GM04503 (cell line): ENCODE data around the gene BARHL1.
"Not testable (repeated sequence)": the region's sequence is repeated elsewhere in the genome, so short reads cannot be mapped to it uniquely, and the experiment has no call there.

Experiments
- DNase-seq: peaks from one replicate; pipeline ENCODE4 v3.0.0-alpha.2; 2012; ENCODE audit warnings: low read depth

BARHL1 gene

DNA sequence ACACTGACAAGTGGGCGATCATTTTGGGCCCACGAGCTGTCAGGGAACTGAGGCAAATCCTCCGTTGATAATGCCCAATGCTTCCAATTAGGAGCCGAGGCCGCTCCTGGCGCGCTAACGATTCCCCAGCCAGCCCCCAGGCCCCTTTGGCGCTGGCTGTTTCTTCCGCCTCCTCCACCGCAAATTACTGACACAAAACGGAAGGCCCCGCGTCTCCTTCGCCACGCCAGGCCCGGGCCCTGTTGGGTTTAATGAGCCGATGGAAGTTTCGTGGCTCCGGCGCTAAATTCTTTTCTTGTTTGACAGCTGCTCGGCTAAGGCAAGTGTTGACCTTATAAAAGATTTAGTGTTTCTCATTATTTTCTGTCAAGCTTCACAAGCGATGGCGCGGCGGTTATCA is 25.7 kb upstream of the BARHL1 start:
- no peak for DNase-seq

DNA sequence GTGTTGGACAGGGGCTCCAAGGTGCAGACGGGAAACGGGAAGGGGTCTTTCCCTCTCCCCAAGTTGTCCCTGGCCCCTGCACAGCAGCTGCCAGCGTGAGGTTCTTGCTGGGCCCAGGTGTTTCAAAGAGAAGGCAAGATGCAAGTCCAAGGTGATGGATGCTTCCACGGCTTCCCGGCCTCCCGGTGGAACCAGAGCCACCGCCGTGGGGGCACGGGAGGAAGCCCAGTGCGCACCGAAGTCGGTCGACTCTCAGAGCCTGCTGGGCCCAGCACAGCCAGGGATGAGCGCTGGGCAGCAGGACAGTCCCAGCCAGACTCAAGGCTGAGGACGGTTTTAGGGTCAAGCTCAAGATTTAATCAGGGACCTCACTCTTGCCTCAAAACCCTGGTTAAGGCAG is 25.2 kb upstream of the BARHL1 start:
- no peak for DNase-seq

DNA sequence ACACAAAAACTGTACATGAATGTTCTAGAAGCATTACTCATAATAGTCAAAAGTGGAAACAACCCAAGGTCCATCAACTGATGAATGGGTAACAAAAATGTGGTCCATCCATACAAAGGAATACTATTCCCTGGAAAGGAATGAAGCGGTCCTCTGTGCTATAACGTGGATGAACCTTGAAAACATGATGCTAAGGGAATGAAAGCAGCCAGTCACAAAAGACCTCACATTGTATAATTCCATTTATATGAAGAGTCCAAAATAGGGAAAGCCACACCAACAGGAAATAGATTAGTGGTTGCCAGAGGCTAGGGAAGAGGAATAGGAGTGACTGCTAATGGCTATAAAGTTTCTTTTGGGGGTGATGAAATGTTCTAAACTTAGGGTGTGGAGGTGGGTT is 22.7 kb upstream of the BARHL1 start:
- DNase-seq = no peak

DNA sequence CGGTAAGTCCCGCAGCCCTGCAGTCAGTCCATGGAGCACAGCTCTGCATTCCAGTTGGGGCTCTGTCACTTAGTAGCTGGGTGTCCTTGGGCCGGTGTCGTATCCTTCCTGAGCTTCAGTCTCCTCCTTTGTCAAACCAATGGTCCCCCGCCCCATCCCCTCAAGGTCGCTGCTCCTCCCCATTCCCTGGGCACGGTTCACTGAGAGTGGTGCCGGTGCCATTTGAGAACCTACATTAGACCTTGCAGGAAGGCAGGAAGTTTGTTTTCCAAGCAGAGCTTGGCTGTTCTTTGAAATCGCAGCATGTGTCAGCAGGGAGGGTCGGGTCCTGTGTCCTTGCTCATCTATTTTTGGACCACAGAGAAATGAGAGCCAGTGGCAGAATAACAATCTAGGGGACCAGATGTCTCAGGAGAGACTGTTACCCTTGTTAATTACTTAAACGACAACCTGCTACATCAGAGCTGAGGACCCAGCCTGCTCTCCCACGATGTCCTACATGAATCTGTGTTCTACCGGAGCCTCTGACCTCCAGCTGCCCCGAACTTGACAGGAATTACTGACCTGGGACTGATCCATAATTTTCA is 21.7 kb upstream of the BARHL1 start:
- DNase-seq = no peak

DNA sequence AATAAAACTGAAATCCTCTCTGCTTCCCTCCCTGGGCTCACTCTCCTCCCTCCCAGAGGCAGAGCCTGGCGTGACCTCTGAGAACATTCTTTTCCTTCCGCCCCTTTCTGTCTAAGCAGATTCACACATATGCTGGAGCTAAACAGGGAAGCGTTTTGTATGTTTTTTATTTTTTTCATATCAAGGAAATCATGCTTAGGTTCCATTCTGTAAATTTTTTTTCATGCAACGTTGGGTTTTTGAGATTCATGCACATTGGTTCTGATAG is 20.2 kb upstream of the BARHL1 start:
- DNase-seq = no peak

DNA sequence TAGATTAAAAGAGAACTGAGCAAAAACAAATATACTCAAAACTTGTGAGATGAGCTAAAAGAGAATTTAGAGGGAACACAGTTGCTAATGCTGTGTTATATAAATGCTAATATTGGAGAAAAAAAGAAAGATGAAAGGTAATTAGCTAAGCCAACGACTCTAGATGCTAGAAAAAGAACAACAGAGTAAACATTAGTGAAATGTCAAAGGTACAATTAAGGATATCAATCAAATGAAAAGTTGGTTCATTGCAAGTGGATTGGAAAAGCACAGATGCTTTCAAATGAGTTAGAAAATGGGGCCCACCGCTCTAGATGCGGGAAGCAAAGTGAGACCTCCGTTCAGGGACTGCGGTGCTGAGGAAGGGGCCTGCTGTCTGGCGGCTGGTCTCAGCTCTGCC is 17.9 kb upstream of the BARHL1 start:
- DNase-seq = no peak

DNA sequence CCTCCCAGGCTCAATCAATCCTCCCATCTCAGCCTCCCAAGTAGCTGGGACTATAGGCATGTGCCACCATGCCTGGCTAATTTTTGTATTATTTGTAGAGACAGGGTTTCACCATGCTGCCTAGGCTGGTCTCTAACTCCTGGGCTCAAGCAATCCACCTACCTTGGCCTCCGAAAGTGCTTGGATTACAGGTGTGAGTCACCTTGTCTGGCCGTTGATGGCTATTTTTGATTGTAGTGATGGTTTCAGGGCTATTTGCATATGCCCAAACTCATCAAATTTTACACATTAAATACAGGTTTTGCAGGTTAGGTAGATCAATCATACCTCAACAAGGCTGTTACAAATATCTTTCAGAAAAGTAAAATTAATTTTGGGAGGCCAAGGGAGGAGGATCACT is 13.6 kb upstream of the BARHL1 start:
- DNase-seq = not testable (repeated sequence)

DNA sequence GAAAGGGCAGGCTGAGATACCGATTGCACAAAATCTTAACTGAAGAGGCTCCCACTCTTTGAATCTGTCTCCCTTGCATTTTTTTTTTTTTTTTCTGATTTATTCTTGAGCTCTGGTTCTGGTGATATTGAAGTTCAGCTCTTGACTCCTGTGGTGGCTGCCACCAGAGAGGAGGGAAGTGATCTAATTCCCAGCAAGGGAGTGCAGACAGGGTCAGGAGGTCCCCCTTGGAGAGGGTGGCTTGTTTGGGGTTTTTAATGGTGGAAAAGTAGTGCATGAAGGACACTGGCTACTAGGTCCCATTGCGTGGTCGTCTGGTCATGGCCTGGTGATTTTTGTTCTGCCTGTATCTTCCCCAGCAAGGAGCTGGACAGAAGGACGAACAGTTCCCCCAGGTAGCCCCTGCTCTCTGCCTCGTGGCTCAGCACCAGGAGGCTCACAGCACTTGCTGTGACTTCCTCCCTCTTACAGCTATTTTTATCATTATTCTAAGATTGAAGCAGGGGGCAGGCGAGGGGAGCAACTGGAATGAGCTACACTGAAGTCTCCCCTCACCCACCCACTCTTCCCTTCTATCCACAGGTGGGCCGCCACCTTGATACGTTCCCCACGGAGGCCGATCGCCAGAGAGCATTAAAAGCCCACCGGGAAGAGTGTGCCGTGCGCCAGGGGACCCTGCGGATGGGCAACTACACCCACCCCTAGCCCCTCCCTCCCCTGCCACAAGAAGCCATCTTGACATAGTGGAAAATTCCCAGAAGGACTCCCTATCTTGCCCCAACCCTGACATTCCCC is 10.4 kb upstream of the BARHL1 start:
- DNase-seq = no peak

DNA sequence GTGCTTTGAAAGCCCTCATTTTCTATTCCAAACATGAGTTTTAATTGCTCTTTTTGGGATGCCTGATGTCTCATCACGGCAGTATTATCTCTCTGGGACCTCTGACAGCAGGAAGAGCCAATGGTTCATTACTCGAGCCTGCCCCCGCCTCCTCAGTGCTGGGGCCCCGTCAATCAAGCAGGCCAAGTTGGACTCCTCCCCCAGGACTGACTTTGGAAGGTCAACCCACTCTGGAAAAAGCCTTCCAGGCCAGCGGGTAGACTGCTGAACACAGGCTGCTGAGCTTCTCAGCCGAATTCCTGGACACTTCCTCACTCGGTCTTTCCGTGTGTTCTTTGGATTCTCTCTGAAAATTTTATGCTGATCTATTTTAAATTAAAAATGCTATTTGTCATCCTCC is 9.5 kb upstream of the BARHL1 start:
- DNase-seq = no peak

DNA sequence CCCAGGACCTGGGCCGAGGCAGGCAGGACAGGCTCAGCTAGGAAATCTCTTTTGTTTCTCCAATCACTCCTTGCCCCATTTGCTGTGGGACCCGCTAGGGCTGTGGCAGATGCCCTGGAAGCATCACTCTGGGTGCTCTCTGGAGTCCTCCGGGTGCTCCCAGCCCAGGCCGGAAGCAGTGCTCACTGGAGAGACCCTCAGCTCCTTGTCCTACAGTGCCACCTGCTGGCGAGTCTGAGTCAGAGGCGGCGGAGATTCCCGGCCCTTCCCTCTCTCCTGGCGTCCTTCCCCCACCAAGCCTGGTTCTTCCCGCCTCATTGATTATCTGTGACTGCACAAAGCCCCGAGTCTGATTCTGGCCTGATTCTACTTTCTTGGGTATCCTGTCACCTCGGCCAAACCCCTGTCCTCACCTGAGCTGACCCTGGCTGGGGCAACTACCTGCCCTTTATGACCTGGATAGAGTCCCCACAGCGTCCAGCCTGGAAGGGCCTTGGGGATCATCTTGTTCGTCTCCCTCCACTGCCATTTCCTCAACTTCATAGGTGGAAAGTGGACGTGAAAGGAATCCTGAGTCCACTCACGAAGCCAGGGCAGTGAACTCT is 7.3 kb upstream of the BARHL1 start:
- DNase-seq = no peak

DNA sequence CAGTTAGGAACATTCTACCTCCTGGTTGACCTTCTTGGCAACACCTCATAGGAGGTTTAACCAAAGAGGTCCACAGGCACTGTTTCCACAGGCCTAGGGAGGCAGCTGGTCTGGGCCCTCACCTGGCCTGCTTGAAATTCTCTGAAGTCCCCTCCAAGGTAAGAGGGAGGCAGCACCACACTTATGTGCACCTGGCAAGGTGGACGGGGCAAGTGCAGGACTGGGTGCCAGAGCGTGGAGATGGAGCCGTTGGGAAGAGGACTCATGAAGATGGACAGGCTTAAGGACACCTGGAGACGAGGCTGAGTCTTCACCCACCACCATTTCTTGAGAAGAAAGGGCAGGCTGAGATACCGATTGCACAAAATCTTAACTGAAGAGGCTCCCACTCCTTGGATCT is 6.6 kb upstream of the BARHL1 start:
- no peak for DNase-seq

DNA sequence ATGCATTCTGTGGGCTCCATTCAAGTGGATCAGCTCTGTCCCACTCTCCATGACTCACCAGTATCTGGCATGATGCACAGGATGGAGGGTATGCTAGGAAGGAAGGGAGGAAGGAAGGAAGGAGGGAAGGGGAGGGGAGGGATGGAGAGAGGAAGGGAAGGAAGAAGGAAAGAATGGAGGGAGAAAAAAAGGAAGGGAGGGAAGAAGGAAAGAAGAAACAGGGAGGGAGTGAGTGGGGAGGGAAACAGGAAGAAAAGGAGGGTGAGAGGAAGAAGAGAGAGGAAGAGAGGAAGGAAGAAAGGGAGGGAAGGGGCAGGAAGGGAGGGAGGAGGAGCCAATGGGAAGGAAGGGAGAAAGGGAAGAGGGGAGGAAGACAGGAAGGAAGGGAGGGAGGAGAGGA is 5.3 kb upstream of the BARHL1 start:
- no peak for DNase-seq

DNA sequence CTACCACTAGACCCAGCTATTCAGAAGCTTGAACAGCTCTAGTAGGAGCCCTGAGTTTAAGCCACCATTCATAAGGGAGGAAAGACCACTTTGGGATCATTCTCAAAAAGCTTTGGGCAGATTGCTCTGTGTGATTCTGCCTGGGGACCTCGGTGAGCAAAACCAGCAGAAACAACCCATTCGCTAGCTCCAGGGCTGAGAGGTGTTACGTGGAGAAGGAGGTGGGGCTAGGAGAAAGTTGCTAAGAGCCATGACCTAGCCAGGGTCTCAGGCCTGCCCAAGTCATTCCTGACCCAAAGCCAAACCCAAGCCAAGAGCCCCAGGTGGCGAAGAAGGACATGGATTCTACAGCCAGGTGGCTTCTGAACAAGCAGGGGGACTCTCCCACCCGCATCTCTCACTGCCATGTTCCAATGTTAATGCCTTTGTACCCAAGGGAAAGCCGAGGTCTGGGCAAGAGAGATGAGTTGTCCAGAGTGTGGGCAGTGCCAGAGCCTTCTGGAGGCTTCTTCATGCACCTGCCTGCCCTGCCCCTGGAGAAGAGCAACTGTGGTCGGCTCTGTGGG is 4.0 kb upstream of the BARHL1 start:
- no peak for DNase-seq

DNA sequence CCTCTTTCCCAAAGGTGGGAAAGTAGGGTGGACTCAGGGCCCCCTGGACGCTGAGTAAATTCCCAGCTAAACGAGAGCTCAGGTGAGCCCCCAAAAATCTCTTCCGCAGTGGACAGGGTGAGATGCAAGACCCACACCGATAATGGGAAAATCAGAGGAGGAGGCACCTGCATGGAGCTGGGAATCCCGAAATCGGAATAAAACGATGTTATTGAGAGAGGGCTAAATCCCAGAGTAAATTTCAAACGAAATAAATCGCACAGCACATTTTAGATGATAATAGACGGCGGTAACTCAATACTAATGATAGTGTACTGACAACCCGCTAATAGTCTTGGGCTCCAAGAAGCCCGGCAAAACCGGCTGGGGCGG is 3.0 kb upstream of the BARHL1 start:
- DNase-seq = no peak

DNA sequence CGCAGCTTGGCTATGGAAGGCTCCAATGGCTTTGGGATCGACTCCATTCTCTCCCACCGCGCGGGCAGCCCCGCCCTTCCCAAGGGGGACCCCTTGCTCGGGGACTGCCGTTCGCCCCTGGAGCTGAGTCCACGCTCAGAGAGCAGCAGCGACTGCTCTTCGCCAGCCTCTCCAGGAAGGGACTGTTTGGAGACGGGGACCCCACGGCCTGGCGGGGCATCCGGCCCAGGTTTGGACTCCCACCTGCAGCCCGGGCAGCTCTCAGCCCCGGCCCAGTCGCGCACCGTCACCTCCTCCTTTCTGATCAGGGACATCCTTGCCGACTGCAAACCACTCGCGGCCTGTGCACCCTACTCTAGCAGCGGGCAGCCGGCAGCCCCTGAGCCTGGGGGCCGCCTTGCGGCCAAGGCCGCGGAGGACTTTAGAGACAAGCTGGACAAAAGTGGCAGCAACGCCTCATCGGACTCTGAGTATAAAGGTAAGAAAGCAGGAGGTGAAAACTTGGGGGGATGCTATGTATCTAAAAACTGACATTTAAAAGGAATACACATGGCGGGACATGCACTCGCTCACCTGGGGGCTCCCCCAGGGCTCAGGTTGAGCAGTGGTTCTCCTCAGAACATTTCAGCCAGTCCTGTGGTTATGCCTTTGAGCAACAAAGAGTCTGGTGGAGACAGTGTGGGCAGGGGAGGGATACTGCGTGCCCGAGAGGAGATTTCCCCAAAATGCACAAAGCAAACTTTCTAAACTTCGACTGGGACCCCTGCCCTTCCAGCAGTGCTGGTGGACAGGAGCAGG is 579 bp downstream of the BARHL1 start:
- no peak for DNase-seq

DNA sequence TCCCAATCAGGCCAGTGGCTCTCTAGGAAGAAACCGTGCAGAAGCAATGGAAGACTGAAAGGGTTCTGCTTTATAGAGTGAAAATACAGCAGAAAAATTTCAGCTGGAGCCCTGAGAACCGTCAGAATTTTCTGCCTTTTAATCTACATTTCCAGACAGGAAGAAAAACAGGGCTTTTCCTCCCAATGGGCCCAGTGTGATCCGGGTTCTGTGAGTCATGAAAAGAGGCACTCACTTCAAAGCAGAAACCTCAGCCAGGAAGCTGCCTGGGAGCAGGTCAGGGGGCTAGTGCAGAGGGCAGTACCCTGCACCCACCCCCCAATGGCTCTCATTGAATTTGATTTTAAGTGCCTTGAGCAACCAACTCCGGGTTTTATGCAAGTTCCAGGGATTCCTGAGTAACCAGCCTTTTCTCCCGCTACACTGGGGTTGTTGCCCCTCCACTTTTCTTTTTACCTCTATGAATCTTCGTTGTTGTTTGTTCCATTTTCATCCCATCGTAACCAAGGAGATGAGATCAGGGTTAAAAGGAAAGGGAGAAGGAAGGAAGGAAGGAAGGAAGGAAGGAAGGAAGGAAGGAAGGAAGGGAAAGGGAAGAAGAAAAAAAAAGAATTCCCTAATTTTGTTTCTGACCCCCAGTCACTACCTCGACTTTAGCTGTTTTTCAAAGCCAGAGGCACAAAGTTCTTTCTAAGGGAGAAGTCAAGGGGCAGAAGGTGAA is 1.3 kb downstream of the BARHL1 start:
- no peak for DNase-seq

DNA sequence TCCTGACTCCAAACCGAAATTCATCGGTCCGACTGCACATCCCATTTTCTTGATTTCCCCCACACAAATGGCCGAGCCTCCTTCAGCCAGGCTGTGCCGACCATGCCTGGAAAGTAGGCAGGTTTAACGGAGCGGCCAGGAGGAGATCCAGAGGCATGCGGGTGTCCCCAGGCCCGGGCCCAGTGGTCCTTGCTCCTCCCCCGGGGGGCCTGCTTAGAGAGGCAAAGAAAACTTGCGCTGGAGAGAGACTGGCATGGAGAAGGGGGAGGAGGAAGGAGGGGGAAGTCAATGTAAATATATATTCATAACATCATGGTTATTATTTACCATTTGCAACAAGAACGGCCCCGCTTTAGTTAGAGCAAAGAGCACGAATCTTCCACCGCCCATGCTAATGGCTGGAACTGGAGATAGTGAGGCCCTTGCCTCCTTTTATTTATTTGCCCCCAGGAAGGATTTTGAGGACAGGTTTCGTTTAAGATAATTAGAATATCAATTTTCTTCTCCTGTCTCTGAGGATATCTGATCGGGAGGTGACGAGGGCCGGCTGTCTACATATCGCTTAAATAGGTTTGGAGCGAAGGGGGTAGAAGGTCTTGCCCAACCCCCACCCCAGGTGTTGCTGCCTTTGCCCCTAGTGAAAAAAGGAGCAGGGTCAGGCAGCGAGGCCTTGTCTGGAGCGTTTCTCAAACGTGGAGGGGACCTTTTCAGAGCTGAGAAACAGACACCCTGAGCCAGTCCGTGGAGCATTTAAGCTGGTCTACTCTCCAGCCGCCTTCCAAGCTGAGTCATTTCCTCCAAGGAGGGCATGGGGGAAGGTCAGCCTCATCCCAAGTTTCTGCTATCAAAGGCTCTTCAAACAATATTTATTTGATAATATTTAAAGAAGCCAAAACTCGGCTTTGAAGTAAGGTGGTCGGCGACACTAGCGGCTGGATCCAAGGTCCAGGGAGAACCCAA is 2.5 kb downstream of the BARHL1 start:
- DNase-seq = no peak

DNA sequence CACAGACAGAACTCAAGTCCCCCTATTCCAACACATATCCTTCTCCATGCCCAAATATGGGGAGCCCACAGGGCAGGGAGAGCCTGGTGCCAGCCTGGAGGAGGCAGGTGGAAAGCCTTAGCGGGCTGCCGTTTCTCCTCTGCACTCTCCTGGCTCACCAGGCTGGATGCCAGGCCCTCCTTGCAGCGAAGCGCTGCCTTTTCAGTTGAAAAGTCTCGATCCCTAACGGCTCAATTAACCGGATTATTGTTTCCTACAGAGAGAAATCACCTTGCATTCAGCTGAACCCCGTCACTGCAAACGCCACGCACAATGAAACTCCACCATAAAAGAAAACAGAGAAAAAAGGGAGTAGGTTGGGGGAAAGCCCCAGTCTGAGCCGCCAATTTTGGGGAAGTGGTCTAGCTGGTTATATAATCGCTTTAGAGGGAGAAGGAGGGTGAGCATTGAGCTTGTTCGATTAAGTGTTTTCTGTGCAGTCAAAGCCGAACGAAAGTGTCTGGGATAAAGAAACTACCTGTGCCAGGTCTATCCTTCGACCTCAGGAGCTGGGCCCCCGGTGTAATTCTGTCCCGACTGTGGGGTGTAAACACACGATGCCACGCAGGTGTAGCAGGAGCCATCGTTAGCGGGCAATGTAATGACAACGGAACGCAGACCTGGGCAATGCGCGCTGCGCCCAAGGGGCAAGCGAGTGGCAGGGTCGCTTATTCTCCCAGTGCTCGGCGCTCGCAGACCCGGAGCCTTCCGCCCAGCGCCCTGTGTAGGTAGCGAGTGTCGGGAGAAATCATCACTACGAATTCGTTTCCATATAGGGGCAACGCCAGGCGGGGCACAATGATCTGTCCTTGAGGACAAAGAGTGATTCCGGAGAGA is 3.8 kb downstream of the BARHL1 start:
- DNase-seq = no peak

DNA sequence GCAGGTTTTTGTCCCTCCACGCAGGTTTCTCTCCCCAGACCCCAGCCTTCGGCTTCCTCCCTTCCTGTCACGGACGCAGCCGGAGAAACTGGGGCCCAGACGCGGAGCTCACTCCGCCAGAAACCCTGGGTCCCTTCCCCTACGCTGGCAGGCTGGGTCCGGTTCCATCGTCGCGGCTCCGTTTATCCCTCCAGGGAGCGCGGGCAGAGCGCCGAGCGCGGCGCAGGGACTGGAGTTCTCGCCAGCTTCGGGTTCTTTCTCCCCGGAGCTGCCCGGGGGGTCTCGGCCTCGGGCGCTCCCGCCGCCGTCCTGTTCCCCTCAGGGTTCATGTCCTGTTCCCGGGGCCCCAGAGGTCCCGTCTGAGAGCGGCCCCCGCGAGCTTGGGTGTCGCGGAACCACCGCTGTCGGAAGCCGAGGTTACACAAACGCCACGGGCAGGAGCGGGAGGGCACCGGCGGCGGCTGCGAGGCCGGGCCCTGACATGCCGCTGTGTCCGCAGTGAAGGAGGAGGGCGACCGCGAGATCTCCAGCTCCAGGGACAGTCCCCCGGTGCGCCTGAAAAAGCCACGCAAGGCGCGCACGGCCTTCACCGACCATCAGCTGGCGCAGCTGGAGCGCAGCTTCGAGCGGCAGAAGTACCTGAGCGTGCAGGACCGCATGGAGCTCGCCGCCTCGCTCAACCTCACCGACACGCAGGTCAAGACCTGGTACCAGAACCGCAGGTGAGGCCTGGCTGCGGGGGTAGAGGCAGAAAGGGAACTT is 4.6 kb downstream of the BARHL1 start:
- DNase-seq = no peak
